Nephron (organoid): Measurements from ENCODE around the gene WNK4.

Source experiments
- H3K27ac Mint-ChIP-seq, 3 experiments: 2 replicates each; pipeline ENCODE4 v1.8.0; 2020; ENCODE audit warnings: mixed read lengths in 3 of 3, mild to moderate bottlenecking in 2 of 3, moderate library complexity in 1 of 3
- H3K27me3 Mint-ChIP-seq: 2 replicates; pipeline ENCODE4 v1.8.0; 2021; ENCODE audit warnings: low read depth, mild to moderate bottlenecking, moderate library complexity, mixed read lengths
- H3K36me3 Mint-ChIP-seq: 2 replicates; pipeline ENCODE4 v1.8.0; 2020; ENCODE audit warnings: low read depth, mixed read lengths
- H3K4me1 Mint-ChIP-seq: 2 replicates; pipeline ENCODE4 v1.8.0; 2020; ENCODE audit warnings: mixed read lengths
- H3K4me3 Mint-ChIP-seq, 3 experiments: 2 replicates each; pipeline ENCODE4 v1.8.0; 2020; ENCODE audit warnings: mild to moderate bottlenecking in 3 of 3, mixed read lengths in 3 of 3, moderate library complexity in 2 of 3
- H3K9me3 Mint-ChIP-seq: 2 replicates; pipeline ENCODE4 v1.8.0; 2020; ENCODE audit warnings: mixed read lengths
- TF ChIP-seq, protein P1 (sequence below), 3 experiments: fragments of 200-600 bp; sonication (generic); IDR thresholded peaks; one replicate each; pipeline ENCODE4 v1.5.0; 2021; ENCODE audit warnings: antibody characterized with exemption in 3 of 3; ENCODE audit not compliant: unreplicated experiment in 3 of 3

The WNK4 gene

DNA sequence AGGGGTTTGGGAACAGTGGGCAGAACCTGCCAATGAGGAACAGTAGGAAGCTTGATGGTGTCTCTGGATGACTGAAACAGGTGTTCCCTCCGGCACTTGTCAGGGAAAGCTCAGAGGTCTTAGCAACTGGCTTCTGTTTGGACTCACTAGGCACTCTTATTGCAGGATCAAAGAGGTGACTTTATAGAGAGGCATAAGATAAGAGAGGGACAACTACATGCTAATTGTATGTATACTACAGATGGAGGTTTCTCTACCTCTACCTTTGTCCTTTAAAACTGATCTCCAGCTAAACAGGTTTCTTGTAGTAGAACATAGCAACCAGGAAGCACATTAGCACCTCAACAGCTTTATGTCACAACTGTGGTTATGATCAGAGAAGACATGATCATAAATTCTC lies 25.8 kb downstream of the WNK4 start:
- peaks cover 10% of the 10 kb centered on the region for H3K36me3 Mint-ChIP-seq
- H3K27me3 Mint-ChIP-seq, result peaks cover 6% of the 10 kb centered on the region
- H3K4me3 Mint-ChIP-seq, result no peak overlapping the region
- peaks cover 9% of the 10 kb centered on the region for H3K4me1 Mint-ChIP-seq
- no peaks in the 10 kb centered on the region for H3K9me3 Mint-ChIP-seq
- TF ChIP-seq, protein P1, sequence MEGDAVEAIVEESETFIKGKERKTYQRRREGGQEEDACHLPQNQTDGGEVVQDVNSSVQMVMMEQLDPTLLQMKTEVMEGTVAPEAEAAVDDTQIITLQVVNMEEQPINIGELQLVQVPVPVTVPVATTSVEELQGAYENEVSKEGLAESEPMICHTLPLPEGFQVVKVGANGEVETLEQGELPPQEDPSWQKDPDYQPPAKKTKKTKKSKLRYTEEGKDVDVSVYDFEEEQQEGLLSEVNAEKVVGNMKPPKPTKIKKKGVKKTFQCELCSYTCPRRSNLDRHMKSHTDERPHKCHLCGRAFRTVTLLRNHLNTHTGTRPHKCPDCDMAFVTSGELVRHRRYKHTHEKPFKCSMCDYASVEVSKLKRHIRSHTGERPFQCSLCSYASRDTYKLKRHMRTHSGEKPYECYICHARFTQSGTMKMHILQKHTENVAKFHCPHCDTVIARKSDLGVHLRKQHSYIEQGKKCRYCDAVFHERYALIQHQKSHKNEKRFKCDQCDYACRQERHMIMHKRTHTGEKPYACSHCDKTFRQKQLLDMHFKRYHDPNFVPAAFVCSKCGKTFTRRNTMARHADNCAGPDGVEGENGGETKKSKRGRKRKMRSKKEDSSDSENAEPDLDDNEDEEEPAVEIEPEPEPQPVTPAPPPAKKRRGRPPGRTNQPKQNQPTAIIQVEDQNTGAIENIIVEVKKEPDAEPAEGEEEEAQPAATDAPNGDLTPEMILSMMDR (IDR thresholded peaks at IDR 0.05; ENCODE audit: unreplicated experiment in 3 of 3), result no peak
- no peak overlapping the region for H3K27ac Mint-ChIP-seq

DNA sequence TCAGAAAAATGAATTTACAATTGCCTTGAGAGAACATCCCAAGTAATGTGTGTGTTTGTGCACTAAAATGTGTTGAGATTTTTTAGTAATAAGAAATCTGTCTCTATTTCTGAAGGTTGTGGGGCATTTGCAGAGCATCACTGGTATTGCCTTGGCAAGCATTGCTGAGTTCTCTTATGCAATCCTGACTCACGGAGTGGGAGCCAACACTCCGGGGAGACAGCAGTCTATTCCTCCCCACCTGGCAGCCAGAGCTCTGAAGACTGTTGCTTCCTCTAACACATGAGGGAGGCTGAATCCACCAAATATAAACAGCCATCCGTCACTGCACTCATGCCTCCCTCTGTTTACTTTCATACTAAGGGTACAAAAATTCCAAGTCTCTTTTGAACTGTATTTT lies 28.8 kb downstream of the WNK4 start:
- TF ChIP-seq, protein P1 (IDR thresholded peaks at IDR 0.05; ENCODE audit: unreplicated experiment in 3 of 3), result no peak
- H3K4me3 Mint-ChIP-seq, result no peak overlapping the region
- H3K36me3 Mint-ChIP-seq, result peaks cover 25% of the 10 kb centered on the region
- no peaks in the 10 kb centered on the region for H3K4me1 Mint-ChIP-seq
- H3K27me3 Mint-ChIP-seq, result peaks cover 6% of the 10 kb centered on the region
- no peak overlapping the region for H3K27ac Mint-ChIP-seq
- H3K9me3 Mint-ChIP-seq, result no peaks in the 10 kb centered on the region

- Mint-ChIP-seq H3K36me3 (peaks cover 64% of the 10 kb centered on the region), H3K4me1 (no peaks in the 10 kb centered on the region), H3K9me3 (no peaks in the 10 kb centered on the region), H3K4me3 (no peak overlapping the region), H3K27me3 (no peaks in the 10 kb centered on the region), H3K27ac (peak overlapping the region in 1 of 3 experiments; percentile 33)
- TF ChIP-seq, protein P1 (IDR thresholded peaks at IDR 0.05; ENCODE audit: unreplicated experiment in 3 of 3), result no peak
These were observed 34.4 kb downstream of the WNK4 start for GRCh38 chr17:42814633-42815399.

- Mint-ChIP-seq H3K36me3 (peaks cover 61% of the 10 kb centered on the region), H3K27me3 (no peaks in the 10 kb centered on the region), H3K9me3 (no peaks in the 10 kb centered on the region), H3K4me3 (no peak overlapping the region), H3K27ac (no peak overlapping the region), H3K4me1 (peaks cover 4% of the 10 kb centered on the region)
- TF ChIP-seq, protein P1 (IDR thresholded peaks at IDR 0.05; ENCODE audit: unreplicated experiment in 3 of 3), result no peak
These were observed 37.5 kb downstream of the WNK4 start for GRCh38 chr17:42817866-42818265.

GRCh38 chr17:42818379-42818778 lies 38.0 kb downstream of the WNK4 start:
- peaks cover 4% of the 10 kb centered on the region for H3K4me1 Mint-ChIP-seq
- H3K9me3 Mint-ChIP-seq, result no peaks in the 10 kb centered on the region
- no peak overlapping the region for H3K27ac Mint-ChIP-seq
- peaks cover 61% of the 10 kb centered on the region for H3K36me3 Mint-ChIP-seq
- TF ChIP-seq, protein P1 (IDR thresholded peaks at IDR 0.05; ENCODE audit: unreplicated experiment in 3 of 3), result no peak
- H3K4me3 Mint-ChIP-seq, result no peak overlapping the region
- no peaks in the 10 kb centered on the region for H3K27me3 Mint-ChIP-seq
